Vagina (tissue), 2 donors: ENCODE results near the gene UBA3. TPM values are rescaled to one million over a fixed set of nuclear protein-coding genes. Genes with fewer than 3 reads are reported as not detected.

Experiments used
- DNase-seq, 2 donors: peaks; one replicate each; pipeline ENCODE4 v3.0.0-alpha.2; 2017; ENCODE audit errors: extremely low spot score in 2 of 2
- H3K27ac ChIP-seq: fragments of 200-600 bp; sonication (generic); one replicate; pipeline ENCODE4 v1.5.1; 2019
- H3K27me3 ChIP-seq: fragments of 200-600 bp; sonication (generic); one replicate; pipeline ENCODE4 v1.5.1; 2019
- H3K36me3 ChIP-seq, 2 donors: fragments of 200-600 bp; sonication (generic); one replicate each; pipeline ENCODE4 v1.5.1; 2017 to 2019
- H3K4me1 ChIP-seq: fragments of 200-600 bp; sonication (generic); one replicate; pipeline ENCODE4 v1.5.1; 2019
- H3K4me3 ChIP-seq, 2 donors: fragments of 200-600 bp; sonication (generic); 1 replicate in 1 of 2; 2 replicates in 1 of 2; pipeline ENCODE4 v1.5.1; 2016 to 2019
- H3K9me3 ChIP-seq: fragments of 200-600 bp; sonication (generic); one replicate; pipeline ENCODE4 v1.5.1; 2019
- POLR2A ChIP-seq, 2 donors: fragments of 450-650 bp; IDR thresholded peaks; one replicate each; pipeline ENCODE4 v1.6.1; 2017; ENCODE audit warnings: antibody characterized with exemption in 2 of 2, mild to moderate bottlenecking in 2 of 2, moderate library complexity in 2 of 2
- POLR2AphosphoS5 ChIP-seq, 2 donors: sonication (generic); formaldehyde crosslinking; IDR thresholded peaks; one replicate each; pipeline ENCODE4 v1.9.0; 2017; ENCODE audit warnings: antibody characterized with exemption in 2 of 2, mild to moderate bottlenecking in 2 of 2, low read depth in 1 of 2; ENCODE audit not compliant: insufficient read depth in 1 of 2
- intact Hi-C: fragments of 100-400 bp; cut with DNase I; formaldehyde crosslinking; loops from one replicate; pipeline ENCODE4 v1.15.1; 2023
- total RNA-seq: library from RNA; depleted of rRNA; stranded (reverse); fragments of >200 nt; gene quantifications from one replicate; pipeline ENCODE4 v1.2.3, GENCODE V29; 2016
- TF ChIP-seq, protein P1 (sequence below), 3 experiments: fragments of 450-650 bp in 2 of 3; fragments of 200-600 bp in 1 of 3; sonication (generic) in 1 of 3; IDR thresholded peaks; one replicate each; pipeline ENCODE4 v1.5.1; 2017 to 2019; ENCODE audit warnings: antibody characterized with exemption in 3 of 3, mild to moderate bottlenecking in 2 of 3, moderate library complexity in 2 of 3

The UBA3 gene
- total RNA-seq, 1 donor from 2014 or later, result 84.7 TPM

DNA sequence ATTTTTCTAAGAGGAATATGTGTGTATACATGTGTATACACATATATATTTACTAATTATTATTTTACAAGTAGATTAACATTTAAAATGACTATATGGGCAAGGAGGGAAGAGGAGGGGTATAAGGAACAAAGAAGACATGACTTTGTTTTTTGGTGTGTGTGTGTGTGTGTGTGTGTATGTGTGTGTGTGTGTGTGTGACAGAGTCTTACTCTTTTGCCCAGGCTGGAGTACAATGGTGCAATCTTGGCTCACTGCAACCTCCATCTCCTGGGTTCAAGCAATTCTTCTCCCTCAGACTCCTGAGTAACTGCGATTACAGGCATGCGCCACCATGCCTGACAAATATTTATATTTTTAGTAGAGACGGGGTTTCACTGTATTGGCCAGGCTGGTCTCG, 64.1 kb downstream of the UBA3 start:
- TF ChIP-seq, protein P1, sequence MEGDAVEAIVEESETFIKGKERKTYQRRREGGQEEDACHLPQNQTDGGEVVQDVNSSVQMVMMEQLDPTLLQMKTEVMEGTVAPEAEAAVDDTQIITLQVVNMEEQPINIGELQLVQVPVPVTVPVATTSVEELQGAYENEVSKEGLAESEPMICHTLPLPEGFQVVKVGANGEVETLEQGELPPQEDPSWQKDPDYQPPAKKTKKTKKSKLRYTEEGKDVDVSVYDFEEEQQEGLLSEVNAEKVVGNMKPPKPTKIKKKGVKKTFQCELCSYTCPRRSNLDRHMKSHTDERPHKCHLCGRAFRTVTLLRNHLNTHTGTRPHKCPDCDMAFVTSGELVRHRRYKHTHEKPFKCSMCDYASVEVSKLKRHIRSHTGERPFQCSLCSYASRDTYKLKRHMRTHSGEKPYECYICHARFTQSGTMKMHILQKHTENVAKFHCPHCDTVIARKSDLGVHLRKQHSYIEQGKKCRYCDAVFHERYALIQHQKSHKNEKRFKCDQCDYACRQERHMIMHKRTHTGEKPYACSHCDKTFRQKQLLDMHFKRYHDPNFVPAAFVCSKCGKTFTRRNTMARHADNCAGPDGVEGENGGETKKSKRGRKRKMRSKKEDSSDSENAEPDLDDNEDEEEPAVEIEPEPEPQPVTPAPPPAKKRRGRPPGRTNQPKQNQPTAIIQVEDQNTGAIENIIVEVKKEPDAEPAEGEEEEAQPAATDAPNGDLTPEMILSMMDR (IDR thresholded peaks at IDR 0.05), result no peak
- TF ChIP-seq POLR2A (IDR thresholded peaks at IDR 0.05) (no peak), POLR2AphosphoS5 (IDR thresholded peaks at IDR 0.05; ENCODE audit: insufficient read depth in 1 of 2, low read depth in 1 of 2) (no peak)
- Histone ChIP-seq H3K9me3 (no peaks in the 10 kb centered on the region), H3K36me3 (peaks cover 0 to 5% of the 10 kb centered on the region in 2 donors), H3K27me3 (no peaks in the 10 kb centered on the region), H3K27ac (no peak overlapping the region), H3K4me3 (no peak overlapping the region), H3K4me1 (no peaks in the 10 kb centered on the region)
- DNase-seq, result no peak
- intact Hi-C loops, result no loop called here

DNA sequence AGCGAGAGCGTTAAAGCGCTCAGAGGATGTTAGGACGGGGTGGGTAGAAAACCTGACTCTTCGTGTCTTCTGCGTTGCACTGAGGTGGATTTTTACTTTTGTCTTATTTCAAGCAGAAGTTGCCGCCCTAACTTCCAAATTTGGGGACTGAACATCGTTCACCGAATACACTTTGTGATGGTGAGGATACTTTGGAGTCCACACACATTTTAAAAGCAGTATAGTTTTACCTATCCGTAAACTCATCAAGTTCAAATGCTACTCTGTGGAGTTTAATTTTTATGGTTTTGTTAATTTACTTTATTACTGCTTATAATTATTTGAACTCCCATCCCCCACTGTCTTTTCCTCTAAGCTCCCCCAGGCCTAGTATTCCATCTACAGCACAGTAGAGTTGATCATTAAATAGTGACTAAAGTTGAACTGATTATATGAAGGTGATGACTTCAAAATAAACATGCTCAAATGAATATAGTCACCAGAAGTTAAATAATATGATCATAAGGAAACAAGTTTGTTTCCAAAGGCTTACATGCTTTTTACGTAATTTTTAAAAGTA, 66.1 kb downstream of the UBA3 start:
- H3K4me3 ChIP-seq, result peak overlapping the region; percentile 69 to 76
- H3K27me3 ChIP-seq, result no peaks in the 10 kb centered on the region
- no peak for DNase-seq
- peaks cover 0 to 5% of the 10 kb centered on the region in 2 donors for H3K36me3 ChIP-seq
- no peaks in the 10 kb centered on the region for H3K9me3 ChIP-seq
- intact Hi-C loops, result loop anchor here (5.0 kb wide), 1 partner anchor 73 kb away; no protein-coding TSS in a partner anchor
- peak overlapping the region; percentile 96 for H3K27ac ChIP-seq
- TF ChIP-seq POLR2A (IDR thresholded peaks at IDR 0.05), result no peak
- no peak for TF ChIP-seq POLR2AphosphoS5 (IDR thresholded peaks at IDR 0.05; ENCODE audit: insufficient read depth in 1 of 2, low read depth in 1 of 2)
- TF ChIP-seq, protein P1 (IDR thresholded peaks at IDR 0.05), result no peak
- H3K4me1 ChIP-seq, result no peaks in the 10 kb centered on the region

DNA sequence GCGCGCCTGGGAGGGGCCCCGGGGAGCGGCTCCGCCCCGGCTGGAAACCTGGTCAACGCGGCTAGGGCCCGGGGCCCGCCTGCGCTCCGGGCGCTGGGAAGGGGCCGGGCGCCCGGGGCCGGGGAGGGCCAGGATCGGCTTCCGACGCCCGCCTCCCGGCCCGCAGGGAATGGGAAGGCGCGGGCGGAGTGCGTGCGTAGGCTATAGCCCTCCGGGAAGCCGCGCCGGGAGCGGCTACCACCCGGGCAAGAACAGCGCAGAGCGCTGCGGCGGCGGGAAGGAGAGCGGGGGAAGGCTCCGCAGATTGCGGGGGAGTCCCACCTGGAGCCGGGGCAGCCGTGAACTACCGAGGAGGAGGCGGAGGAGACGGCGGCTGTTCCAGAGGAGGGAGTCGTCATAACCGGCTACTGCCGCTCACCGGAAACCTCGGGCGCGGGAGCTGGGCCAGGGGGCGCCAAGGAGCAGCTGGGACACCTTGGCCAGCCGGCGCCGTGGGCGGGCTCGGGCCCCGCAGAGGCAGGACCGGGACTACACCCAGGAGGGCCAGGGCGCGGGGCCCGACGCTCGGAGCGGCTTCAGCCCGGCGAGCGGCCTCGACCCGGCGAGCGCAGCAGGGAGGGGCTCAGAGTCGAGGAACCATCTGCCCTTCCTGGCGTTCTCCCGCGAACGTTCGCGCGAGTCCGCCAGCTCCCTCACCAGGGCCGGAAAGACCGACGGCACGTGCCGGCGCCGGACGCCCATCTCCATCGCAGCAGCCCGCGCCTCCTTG, 66.7 kb downstream of the UBA3 start, which contains the start of gene EOGT:
Gene EOGT, minus strand, starts transcription at position 432 of the 769 bp plus-strand sequence. CDS start 3,838 bp downstream, outside the sequence.
- H3K9me3 ChIP-seq, result no peaks in the 10 kb centered on the region
- TF ChIP-seq, protein P1 (IDR thresholded peaks at IDR 0.05), result peak in 2 of 3 experiments; percentile 19 to 48
- TF ChIP-seq POLR2AphosphoS5 (IDR thresholded peaks at IDR 0.05; ENCODE audit: insufficient read depth in 1 of 2, low read depth in 1 of 2) (peak in 1 of 2 donors; percentile 69), POLR2A (IDR thresholded peaks at IDR 0.05) (no peak)
- H3K27ac ChIP-seq, result peak within 1 kb of the TSS; percentile 96
- peak in 1 of 2 donors; percentile 93 for DNase-seq
- intact Hi-C loops, result loop anchor here (2.0 to 5.0 kb wide), 2 partner anchors 37 to 74 kb away; no protein-coding TSS in a partner anchor
- H3K4me1 ChIP-seq, result no peaks in the 10 kb centered on the region
- H3K4me3 ChIP-seq, result peak within 1 kb of the TSS; percentile 69 to 76
- peaks cover 0 to 7% of the 10 kb centered on the region in 2 donors for H3K36me3 ChIP-seq
- no peaks in the 10 kb centered on the region for H3K27me3 ChIP-seq

DNA sequence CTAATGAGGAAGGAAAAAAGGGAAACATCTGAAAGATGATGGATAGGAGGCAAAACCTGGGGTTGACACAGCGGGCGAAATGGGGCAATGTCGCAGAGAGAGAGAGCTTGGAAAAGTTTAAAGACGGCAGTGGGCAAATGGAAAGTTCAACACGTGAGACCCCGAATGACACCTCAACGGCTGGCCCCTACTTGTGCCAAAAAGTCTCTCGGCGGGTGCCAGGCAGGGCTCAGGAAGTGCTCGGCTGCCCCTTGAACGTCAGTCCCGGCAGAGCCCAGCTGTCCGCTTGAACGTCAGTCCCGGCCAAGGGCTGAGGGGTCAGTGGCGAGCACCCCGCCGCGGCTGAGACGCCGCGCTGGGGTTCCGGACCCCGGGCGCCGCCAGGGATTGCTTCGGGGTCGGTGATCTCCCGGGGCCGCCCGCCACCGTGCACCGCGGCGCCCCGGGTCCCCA, 67.3 kb downstream of the UBA3 start:
- TF ChIP-seq POLR2AphosphoS5 (IDR thresholded peaks at IDR 0.05; ENCODE audit: insufficient read depth in 1 of 2, low read depth in 1 of 2) (no peak), POLR2A (IDR thresholded peaks at IDR 0.05) (no peak)
- TF ChIP-seq, protein P1 (IDR thresholded peaks at IDR 0.05), result no peak
- DNase-seq, result no peak
- peak overlapping the region; percentile 96 for H3K27ac ChIP-seq
- intact Hi-C loops, result loop anchor here (2.0 to 5.0 kb wide), 2 partner anchors 38 to 74 kb away; no protein-coding TSS in a partner anchor
- no peaks in the 10 kb centered on the region for H3K9me3 ChIP-seq
- peaks cover 0 to 7% of the 10 kb centered on the region in 2 donors for H3K36me3 ChIP-seq
- no peaks in the 10 kb centered on the region for H3K4me1 ChIP-seq
- peak overlapping the region; percentile 69 to 76 for H3K4me3 ChIP-seq
- H3K27me3 ChIP-seq, result no peaks in the 10 kb centered on the region
